ENCODE data around the gene PASK. TPM values are rescaled to one million over a fixed set of nuclear protein-coding genes. Genes with fewer than 3 reads are reported as not detected.

The PASK gene
- total RNA-seq, 1 donor from 2014 or later = 60.4 TPM

DNA sequence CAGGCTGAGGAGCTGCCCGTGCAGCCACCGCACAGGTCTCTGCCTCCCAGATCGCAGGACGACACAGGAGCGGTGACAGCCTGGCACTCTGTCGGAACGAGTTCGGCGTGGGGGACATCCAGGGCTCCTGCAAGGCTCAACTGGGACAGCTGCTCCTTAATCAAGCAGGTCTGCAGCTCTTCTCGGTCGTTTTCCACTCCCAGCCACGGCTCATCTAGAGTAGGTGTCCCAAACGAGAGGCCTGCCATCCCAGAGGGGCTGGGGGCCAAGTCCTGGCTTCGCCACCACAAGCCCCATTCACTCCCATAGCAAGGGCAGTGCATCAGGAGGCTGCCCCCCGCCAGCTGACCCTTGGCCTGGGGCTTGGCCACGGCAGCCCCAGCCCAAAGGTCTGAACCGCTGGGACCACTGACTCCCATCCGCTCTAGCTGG, 22.5 kb downstream of the PASK start:
- Mint-ChIP-seq H3K9me3 (ENCODE audit: low read depth) (no peaks in the 10 kb centered on the region), H3K4me1 (ENCODE audit: low read depth) (no peaks in the 10 kb centered on the region), H3K27ac (no peak overlapping the region), H3K36me3 (ENCODE audit: insufficient read depth) (no peaks in the 10 kb centered on the region), H3K4me3 (ENCODE audit: low read depth) (no peak overlapping the region), H3K27me3 (no peaks in the 10 kb centered on the region)
- TF ChIP-seq, protein P1, sequence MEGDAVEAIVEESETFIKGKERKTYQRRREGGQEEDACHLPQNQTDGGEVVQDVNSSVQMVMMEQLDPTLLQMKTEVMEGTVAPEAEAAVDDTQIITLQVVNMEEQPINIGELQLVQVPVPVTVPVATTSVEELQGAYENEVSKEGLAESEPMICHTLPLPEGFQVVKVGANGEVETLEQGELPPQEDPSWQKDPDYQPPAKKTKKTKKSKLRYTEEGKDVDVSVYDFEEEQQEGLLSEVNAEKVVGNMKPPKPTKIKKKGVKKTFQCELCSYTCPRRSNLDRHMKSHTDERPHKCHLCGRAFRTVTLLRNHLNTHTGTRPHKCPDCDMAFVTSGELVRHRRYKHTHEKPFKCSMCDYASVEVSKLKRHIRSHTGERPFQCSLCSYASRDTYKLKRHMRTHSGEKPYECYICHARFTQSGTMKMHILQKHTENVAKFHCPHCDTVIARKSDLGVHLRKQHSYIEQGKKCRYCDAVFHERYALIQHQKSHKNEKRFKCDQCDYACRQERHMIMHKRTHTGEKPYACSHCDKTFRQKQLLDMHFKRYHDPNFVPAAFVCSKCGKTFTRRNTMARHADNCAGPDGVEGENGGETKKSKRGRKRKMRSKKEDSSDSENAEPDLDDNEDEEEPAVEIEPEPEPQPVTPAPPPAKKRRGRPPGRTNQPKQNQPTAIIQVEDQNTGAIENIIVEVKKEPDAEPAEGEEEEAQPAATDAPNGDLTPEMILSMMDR (IDR thresholded peaks at IDR 0.05; ENCODE audit: unreplicated experiment) = no peak
- DNase-seq (ENCODE audit: low spot score, unreplicated experiment) = no peak

DNA sequence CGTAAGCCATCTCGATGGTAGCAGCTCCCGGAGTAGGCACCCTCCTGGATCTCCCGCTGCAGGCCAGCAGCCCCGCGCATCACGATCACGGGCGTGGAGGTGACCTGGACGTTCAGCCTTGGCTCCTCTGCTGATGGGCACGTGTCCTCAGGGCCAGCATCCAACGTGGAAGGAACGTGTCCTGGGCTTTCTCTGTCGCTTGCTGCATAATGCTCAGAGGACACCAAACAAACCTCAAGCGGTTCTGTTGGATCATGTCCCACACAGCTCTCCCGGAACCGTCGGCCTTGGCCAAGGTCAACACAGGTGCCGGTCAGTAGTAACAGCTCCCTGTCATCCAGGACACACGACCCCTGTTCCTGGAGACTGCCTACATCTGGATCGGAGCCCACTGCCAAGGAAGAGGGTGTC, 23.1 kb downstream of the PASK start:
- Mint-ChIP-seq H3K36me3 (ENCODE audit: insufficient read depth) (peaks cover 3% of the 10 kb centered on the region), H3K27ac (no peak overlapping the region), H3K27me3 (no peaks in the 10 kb centered on the region), H3K9me3 (ENCODE audit: low read depth) (no peaks in the 10 kb centered on the region), H3K4me1 (ENCODE audit: low read depth) (no peaks in the 10 kb centered on the region), H3K4me3 (ENCODE audit: low read depth) (no peak overlapping the region)
- no peak for DNase-seq (ENCODE audit: low spot score, unreplicated experiment)
- TF ChIP-seq, protein P1 (IDR thresholded peaks at IDR 0.05; ENCODE audit: unreplicated experiment) = no peak

DNA sequence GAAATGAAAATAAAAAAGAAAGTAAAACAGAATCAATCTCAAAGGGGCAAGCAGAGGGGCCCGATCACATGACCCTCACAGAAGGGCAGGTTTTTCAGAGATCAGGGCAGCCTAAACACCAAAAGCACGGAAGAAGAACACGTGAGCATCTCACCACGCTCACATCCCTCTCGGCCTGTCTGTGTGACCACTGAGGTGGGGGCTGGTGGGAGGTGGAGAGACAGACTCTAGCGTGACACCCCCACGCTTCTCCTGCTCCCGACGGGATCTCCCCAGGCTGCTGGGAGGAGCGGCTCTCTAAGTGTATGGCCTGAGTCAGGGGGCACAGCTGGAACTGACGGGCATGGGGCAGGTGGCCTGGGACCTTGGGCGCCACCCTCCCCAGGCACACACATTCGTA, 23.6 kb downstream of the PASK start:
- Mint-ChIP-seq H3K36me3 (ENCODE audit: insufficient read depth) (peaks cover 9% of the 10 kb centered on the region), H3K27ac (no peak overlapping the region)

DNA sequence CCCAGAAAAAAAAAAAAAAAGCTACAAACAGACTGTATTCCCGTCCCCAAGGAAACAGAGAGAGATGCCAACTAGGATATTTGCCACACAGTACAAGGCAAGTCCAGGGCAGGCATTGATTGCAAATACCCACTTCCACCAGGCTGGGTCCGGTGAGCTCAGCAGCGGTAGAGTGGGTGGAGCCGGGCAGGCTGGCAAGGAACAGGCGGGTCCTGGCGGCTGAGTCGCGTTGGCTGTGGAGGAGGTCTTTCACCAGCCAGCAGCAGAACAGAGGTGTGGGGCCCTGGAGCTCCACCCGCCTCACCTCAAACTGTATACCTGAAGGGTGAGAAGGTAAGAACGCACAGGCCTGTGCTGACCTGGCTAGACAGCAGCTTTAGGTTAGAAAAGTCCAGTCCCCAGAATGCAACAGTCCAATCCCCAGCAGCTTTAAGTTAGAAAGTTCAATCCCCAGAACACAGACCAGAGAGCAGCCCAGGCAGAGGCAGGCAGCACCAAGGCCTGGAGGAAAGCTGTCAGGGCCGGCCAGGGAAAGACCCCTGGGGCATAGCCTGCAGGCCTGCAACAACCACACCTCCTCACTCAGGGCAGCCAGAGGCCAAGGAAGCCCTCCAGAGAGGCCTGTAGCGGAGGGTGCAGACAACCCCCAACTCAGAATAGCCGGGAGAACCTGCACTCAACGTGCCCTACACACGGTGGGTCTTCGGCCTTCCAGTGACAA, 25.3 kb downstream of the PASK start:
- no peaks in the 10 kb centered on the region for H3K4me1 Mint-ChIP-seq (ENCODE audit: low read depth)
- no peaks in the 10 kb centered on the region for H3K27me3 Mint-ChIP-seq
- no peak overlapping the region for H3K4me3 Mint-ChIP-seq (ENCODE audit: low read depth)
- H3K27ac Mint-ChIP-seq = no peak overlapping the region
- peaks cover 11% of the 10 kb centered on the region for H3K36me3 Mint-ChIP-seq (ENCODE audit: insufficient read depth)
- no peak for DNase-seq (ENCODE audit: low spot score, unreplicated experiment)
- H3K9me3 Mint-ChIP-seq (ENCODE audit: low read depth) = no peaks in the 10 kb centered on the region
- TF ChIP-seq, protein P1 (IDR thresholded peaks at IDR 0.05; ENCODE audit: unreplicated experiment) = no peak

More for the DNA sequence above, 23.6 kb downstream of the PASK start:
- no peak overlapping the region for H3K4me3 Mint-ChIP-seq (ENCODE audit: low read depth)
- no peaks in the 10 kb centered on the region for H3K27me3 Mint-ChIP-seq
- H3K9me3 Mint-ChIP-seq (ENCODE audit: low read depth) = no peaks in the 10 kb centered on the region
- TF ChIP-seq, protein P1 (IDR thresholded peaks at IDR 0.05; ENCODE audit: unreplicated experiment) = no peak
- H3K4me1 Mint-ChIP-seq (ENCODE audit: low read depth) = no peaks in the 10 kb centered on the region
- DNase-seq (ENCODE audit: low spot score, unreplicated experiment) = no peak

DNA sequence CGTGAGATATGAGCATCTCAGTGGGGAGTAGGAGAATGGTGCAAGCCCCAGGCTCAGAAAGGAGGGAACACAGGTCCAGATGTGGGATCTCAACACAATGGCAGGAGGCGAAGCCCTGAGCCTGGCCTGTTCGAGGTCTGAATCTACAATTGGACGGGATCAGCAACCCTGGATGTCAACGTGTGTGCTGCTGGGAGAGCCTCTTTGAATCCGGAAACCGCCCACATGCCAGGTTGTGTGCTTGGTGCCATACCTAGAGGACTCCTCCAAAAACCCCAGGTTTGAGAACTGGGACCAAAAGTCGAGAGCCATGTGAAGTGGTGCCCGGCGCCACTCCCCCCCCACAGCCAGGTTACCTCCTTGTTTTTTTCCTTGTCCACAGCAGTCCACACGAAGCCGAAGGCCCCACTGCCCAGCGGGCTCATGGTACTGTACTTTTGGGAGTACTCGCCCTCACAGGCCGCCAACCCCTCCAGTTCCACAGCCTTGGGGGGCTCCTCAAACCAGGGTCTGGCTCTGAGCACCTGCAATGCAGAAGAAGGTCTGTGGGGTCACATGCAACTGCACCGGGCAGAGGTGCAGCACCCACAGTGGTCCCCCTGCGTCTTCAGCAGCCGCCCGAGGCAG, 26.8 kb downstream of the PASK start:
- Mint-ChIP-seq H3K27ac (no peak overlapping the region), H3K27me3 (no peaks in the 10 kb centered on the region), H3K36me3 (ENCODE audit: insufficient read depth) (peaks cover 11% of the 10 kb centered on the region), H3K4me1 (ENCODE audit: low read depth) (no peaks in the 10 kb centered on the region), H3K4me3 (ENCODE audit: low read depth) (no peak overlapping the region), H3K9me3 (ENCODE audit: low read depth) (no peaks in the 10 kb centered on the region)
- DNase-seq (ENCODE audit: low spot score, unreplicated experiment) = no peak
- TF ChIP-seq, protein P1 (IDR thresholded peaks at IDR 0.05; ENCODE audit: unreplicated experiment) = no peak
